CD4-positive, alpha-beta T cell treated with Interleukin-12 subunit alpha and Interleukin-12 subunit beta, for 1 hour (primary cell): Measurements from ENCODE around the gene ZNF557.

Experiments used
- DNase-seq: peaks from one replicate; pipeline ENCODE4 v3.0.0-alpha.2; 2020

ZNF557 gene

DNA sequence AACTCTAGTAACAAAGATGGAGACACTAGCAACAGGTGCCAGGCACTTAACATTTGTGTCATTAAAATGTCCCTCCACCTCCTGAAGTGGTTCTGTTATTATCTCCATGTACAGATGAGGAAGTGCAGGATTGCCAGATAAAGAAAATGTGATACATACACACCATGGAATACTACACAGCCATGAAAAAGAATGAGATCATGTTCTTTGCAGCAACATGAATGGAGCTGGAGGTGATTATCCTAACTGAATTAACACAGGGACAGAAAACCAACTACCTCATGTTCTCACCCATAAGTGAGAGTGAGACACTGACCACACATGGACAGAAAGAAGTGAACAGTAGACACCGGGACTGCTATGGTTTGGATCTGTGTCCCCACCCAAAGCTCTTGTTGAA lies 60.5 kb downstream of the ZNF557 start:
- DNase-seq: no peak

DNA sequence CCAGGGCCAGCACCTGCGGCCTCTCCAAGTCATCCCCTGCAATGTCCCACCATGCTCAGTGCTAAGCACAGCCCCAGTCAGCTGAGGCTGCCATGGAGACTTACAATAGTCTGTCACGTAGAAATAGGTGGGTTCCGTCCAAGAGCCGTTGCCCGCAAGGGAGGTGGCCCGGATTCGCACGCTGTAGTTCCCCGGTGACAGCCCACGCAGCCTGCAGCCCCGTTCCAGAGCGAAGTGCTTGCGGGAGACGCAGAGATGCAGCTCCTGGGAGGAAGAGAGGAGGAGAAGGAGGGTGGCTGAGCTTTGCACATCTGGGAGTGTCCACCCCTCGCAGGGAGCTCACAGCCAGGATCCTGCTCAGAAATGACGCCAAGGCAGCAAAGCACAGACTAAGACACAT lies 62.6 kb downstream of the ZNF557 start:
- no peak for DNase-seq

DNA sequence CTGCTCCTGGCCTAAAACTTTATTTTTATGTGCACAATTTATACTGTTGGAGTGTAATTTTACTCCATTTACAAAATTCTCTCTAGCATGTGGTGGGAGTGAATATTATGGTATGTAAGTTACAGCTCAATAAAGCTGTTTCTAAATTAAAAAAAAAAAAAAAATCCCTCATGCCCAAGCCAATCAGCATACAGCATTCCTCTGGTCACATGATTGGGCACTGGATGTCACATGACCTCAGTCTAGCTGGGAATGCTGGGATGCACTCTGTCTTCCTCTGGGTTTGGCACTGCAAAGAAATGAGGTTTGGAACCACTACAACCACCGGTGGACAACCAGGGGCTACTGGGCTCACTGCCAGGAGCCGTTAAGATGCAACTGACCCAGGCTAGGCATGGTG lies 67.6 kb downstream of the ZNF557 start:
- DNase-seq: no peak
